Adipocyte (in vitro differentiated cells): ENCODE results near the gene ADAM12.
A peak's percentile ranks its signal among the peaks of the same experiment; 100 is the strongest.

Experiments used
- DNase-seq: peaks from one replicate; pipeline ENCODE4 v3.0.0-alpha.2; 2015; ENCODE audit warnings: low read depth
- H3K27me3 ChIP-seq: replicated peaks from 2 replicates; pipeline ENCODE4 v1.7.0; 2013; ENCODE audit warnings: mild to moderate bottlenecking, low read length, moderate library complexity; ENCODE audit not compliant: control insufficient read depth, insufficient read depth
- H3K36me3 ChIP-seq: 2 replicates; pipeline ENCODE4 v1.7.0; 2013; ENCODE audit warnings: low read length, mild to moderate bottlenecking, moderate library complexity; ENCODE audit not compliant: control insufficient read depth, insufficient read depth, severe bottlenecking
- H3K4me1 ChIP-seq: 2 replicates; pipeline ENCODE4 v1.7.0; 2013; ENCODE audit warnings: mild to moderate bottlenecking, low read length, moderate library complexity; ENCODE audit not compliant: control insufficient read depth, insufficient read depth
- H3K4me3 ChIP-seq: 2 replicates; pipeline ENCODE4 v1.7.0; 2013; ENCODE audit warnings: mild to moderate bottlenecking, low read length, moderate library complexity
- H3K9ac ChIP-seq: 2 replicates; pipeline ENCODE4 v1.7.0; 2013; ENCODE audit warnings: mild to moderate bottlenecking, low read length, moderate library complexity
- H3K9me3 ChIP-seq: 2 replicates; pipeline ENCODE4 v1.7.0; 2013; ENCODE audit warnings: mild to moderate bottlenecking, low read length, moderate library complexity; ENCODE audit not compliant: control insufficient read depth

The ADAM12 gene

GRCh38 chr10:126215746-126216631 lies 172.3 kb downstream of the ADAM12 start:
- Histone ChIP-seq H3K27me3 (no peaks in the 10 kb centered on the region), H3K9me3 (no peaks in the 10 kb centered on the region), H3K4me1 (peaks cover 24% of the 10 kb centered on the region), H3K4me3 (peak overlapping the region; percentile 49), H3K9ac (peak overlapping the region; percentile 71), H3K36me3 (peaks cover 11% of the 10 kb centered on the region)
- peak; percentile 48 for DNase-seq

DNA sequence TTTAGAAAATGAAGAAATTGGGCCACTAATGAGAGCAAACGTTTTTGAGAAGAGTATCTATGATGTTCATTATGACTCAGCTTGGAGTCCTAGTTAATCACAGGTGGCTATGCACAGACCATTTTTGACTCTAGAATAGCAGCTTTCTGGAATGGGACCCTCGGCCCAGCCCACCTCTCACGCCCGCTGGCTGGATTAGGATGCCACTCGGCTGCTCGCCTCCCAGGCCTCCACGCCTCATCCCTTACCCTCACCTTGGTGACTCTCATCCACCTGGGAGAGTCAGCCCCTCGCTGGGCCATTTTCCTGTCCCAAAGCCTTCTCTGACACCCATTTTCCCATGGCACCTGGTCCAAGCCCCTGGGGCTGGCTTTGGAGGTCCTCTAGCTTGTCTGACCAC lies 173.6 kb downstream of the ADAM12 start:
- no peak for DNase-seq
- H3K4me3 ChIP-seq, result no peak overlapping the region
- peak overlapping the region; percentile 71 for H3K9ac ChIP-seq
- H3K36me3 ChIP-seq, result peaks cover 13% of the 10 kb centered on the region
- no peaks in the 10 kb centered on the region for H3K27me3 ChIP-seq
- no peaks in the 10 kb centered on the region for H3K9me3 ChIP-seq
- H3K4me1 ChIP-seq, result peaks cover 25% of the 10 kb centered on the region

- H3K9me3 ChIP-seq, result no peaks in the 10 kb centered on the region
- H3K36me3 ChIP-seq, result peaks cover 13% of the 10 kb centered on the region
- H3K4me3 ChIP-seq, result no peak overlapping the region
- DNase-seq, result no peak
- H3K27me3 ChIP-seq, result no peaks in the 10 kb centered on the region
- peaks cover 32% of the 10 kb centered on the region for H3K4me1 ChIP-seq
- H3K9ac ChIP-seq, result no peak overlapping the region
These were observed 174.3 kb downstream of the ADAM12 start for GRCh38 chr10:126214021-126214420.

- no peak for DNase-seq
- H3K27me3 ChIP-seq, result no peaks in the 10 kb centered on the region
- H3K9ac ChIP-seq, result no peak overlapping the region
- H3K4me3 ChIP-seq, result no peak overlapping the region
- peaks cover 44% of the 10 kb centered on the region for H3K4me1 ChIP-seq
- H3K36me3 ChIP-seq, result peaks cover 8% of the 10 kb centered on the region
- H3K9me3 ChIP-seq, result no peaks in the 10 kb centered on the region
These were observed 175.5 kb downstream of the ADAM12 start for GRCh38 chr10:126212738-126213137.

DNA sequence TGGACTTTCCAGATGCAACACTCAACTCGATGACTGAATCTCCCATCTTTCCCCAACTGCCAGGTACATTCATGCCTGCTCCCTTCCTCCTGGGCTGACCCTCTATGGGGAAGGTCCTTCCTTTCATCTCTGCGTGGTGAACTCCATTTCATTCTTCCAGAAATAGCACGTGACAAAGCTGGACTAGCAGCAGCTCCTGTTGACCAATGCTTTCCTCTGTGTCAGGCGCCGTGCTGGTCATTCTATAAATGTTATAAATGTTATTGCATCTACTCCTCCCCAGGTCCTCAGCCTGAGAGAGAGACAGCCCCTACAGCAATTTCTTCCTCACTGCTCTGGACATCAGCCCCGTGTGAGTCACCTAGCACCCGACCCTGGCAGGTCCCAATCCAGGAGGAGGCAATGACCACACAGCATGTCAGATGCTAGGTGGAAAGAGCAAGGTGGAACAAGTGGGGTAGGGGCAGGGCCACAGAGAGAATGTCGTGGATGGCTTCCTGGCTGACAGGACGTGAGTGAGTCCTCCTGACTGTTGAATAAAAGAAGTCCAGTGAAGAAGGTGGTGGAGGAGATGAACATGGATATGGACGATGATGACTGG lies 178.1 kb downstream of the ADAM12 start:
- no peaks in the 10 kb centered on the region for H3K27me3 ChIP-seq
- peaks cover 34% of the 10 kb centered on the region for H3K4me1 ChIP-seq

DNA sequence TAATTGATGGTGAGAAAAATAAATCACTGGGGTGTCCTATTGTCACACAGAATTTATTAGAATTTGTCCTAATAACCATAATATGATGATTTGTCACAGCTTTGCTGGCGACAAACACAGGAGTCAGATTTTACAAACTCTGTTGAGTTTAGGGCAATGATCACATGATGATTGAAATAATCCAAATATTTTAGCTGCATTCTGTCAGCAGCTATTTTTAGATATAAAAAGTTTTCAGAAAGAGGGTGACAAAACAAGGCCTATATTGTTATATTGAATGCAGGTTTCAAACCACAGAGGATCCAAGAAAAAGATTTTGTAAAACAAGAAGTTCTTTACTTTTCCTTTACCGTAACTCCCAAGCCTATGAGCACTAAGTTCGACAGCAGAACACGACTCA lies 178.8 kb downstream of the ADAM12 start:
- Histone ChIP-seq H3K27me3 (no peaks in the 10 kb centered on the region), H3K9me3 (no peaks in the 10 kb centered on the region), H3K36me3 (peaks cover 8% of the 10 kb centered on the region), H3K9ac (no peak overlapping the region), H3K4me1 (peaks cover 28% of the 10 kb centered on the region), H3K4me3 (no peak overlapping the region)
- DNase-seq, result peak; percentile 20

More for the DNA sequence above, 178.1 kb downstream of the ADAM12 start:
- H3K4me3 ChIP-seq, result no peak overlapping the region
- peaks cover 8% of the 10 kb centered on the region for H3K36me3 ChIP-seq
- H3K9ac ChIP-seq, result no peak overlapping the region
- DNase-seq, result no peak
- no peaks in the 10 kb centered on the region for H3K9me3 ChIP-seq

- no peak overlapping the region for H3K4me3 ChIP-seq
- peaks cover 8% of the 10 kb centered on the region for H3K36me3 ChIP-seq
These were observed 179.5 kb downstream of the ADAM12 start for GRCh38 chr10:126208726-126209302.

GRCh38 chr10:126207851-126208250 lies 180.4 kb downstream of the ADAM12 start:
- Histone ChIP-seq H3K9ac (no peak overlapping the region), H3K9me3 (no peaks in the 10 kb centered on the region), H3K4me3 (peak overlapping the region; percentile 24), H3K36me3 (peaks cover 8% of the 10 kb centered on the region), H3K4me1 (peaks cover 28% of the 10 kb centered on the region), H3K27me3 (no peaks in the 10 kb centered on the region)
- no peak for DNase-seq

More at GRCh38 chr10:126208726-126209302, 179.5 kb downstream of the ADAM12 start:
- H3K4me1 ChIP-seq, result peaks cover 28% of the 10 kb centered on the region
- DNase-seq, result no peak
- no peaks in the 10 kb centered on the region for H3K9me3 ChIP-seq
- H3K9ac ChIP-seq, result no peak overlapping the region
- no peaks in the 10 kb centered on the region for H3K27me3 ChIP-seq

- peaks cover 28% of the 10 kb centered on the region for H3K4me1 ChIP-seq
- no peaks in the 10 kb centered on the region for H3K27me3 ChIP-seq
- no peak overlapping the region for H3K9ac ChIP-seq
- peak overlapping the region; percentile 24 for H3K4me3 ChIP-seq
- peaks cover 8% of the 10 kb centered on the region for H3K36me3 ChIP-seq
- H3K9me3 ChIP-seq, result no peaks in the 10 kb centered on the region
- peak; percentile 53 for DNase-seq
These were observed 180.9 kb downstream of the ADAM12 start for GRCh38 chr10:126207313-126207771.

DNA sequence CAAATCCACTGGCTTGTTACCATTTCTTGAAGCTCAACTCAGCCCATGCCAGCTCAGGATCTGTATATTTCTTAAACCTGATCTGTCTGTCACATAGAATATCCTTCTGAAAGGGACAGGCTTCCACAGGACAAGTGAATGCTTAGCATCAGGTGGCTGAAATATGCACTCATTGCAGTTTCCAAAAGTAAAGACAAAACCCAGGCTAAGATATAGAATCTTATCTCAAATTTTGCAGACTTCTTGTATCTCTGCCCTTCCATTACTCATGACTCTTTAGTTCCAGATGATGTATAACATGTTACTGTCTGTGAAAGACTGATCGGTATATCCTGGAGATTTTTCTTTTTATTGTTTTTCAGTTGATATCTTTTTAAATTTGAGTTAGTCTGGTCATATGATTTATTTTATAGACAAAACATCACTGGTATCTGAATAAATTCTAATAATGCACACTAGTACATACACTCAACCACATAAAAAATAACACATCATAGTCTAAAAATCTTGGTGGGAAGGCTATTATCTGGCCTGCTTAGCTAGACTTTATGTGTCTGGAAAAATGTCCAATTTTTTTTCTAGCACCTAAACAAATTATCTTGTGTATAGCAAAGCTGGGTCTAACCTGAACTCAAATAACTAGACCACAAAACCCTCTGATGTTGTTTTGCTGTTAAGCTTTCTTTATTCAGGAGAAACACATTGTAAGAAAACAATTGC lies 182.6 kb downstream of the ADAM12 start:
- Histone ChIP-seq H3K9ac (no peak overlapping the region), H3K9me3 (no peaks in the 10 kb centered on the region), H3K4me3 (no peak overlapping the region), H3K27me3 (no peaks in the 10 kb centered on the region), H3K36me3 (peaks cover 4% of the 10 kb centered on the region), H3K4me1 (peaks cover 28% of the 10 kb centered on the region)
- DNase-seq, result no peak

- no peak for DNase-seq
- no peaks in the 10 kb centered on the region for H3K36me3 ChIP-seq
- no peaks in the 10 kb centered on the region for H3K9me3 ChIP-seq
- H3K9ac ChIP-seq, result no peak overlapping the region
- H3K27me3 ChIP-seq, result no peaks in the 10 kb centered on the region
- H3K4me3 ChIP-seq, result no peak overlapping the region
- H3K4me1 ChIP-seq, result peaks cover 25% of the 10 kb centered on the region
These were observed 184.0 kb downstream of the ADAM12 start for GRCh38 chr10:126204320-126204719.
